ENCODE measurements around the gene ANO4. TPM values are rescaled to one million over a fixed set of nuclear protein-coding genes. Genes with fewer than 3 reads are reported as not detected.

The ANO4 gene
- polyA plus RNA-seq, 3 donors = 1.1 to 2.3 (median 2.0) TPM

- no peak for DNase-seq (ENCODE audit: extremely low read depth in 1 of 11, low read depth in 9 of 11, low spot score in 4 of 11)
Measured at GRCh38 chr12:100859063-100859627, 64.6 kb downstream of the ANO4 start.

GRCh38 chr12:100860611-100861010, 66.0 kb downstream of the ANO4 start:
- DNase-seq (ENCODE audit: extremely low read depth in 1 of 11, low read depth in 9 of 11, low spot score in 4 of 11) = no peak

GRCh38 chr12:100862676-100863075, 68.1 kb downstream of the ANO4 start:
- DNase-seq (ENCODE audit: extremely low read depth in 1 of 11, low read depth in 9 of 11, low spot score in 4 of 11) = no peak

DNA sequence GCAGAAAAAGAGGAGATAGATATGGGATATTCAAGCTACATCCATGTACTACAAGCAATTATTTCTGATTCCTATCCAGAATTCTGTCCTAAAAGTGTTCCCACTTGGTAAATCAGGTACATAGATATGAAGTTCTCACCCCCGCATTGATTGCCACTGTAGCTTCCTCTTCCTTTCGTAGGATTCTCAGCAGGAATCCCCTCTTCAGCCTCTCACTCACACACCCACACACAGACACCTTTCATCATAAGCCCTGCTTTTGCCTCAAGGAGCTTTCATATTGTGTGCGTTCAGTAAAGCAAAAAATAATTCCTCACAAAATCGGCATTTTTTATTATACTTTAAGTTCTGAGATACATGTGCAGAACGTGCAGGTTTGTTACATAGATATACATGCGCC, 69.8 kb downstream of the ANO4 start:
- DNase-seq (ENCODE audit: extremely low read depth in 1 of 11, low read depth in 9 of 11, low spot score in 4 of 11) = no peak

DNA sequence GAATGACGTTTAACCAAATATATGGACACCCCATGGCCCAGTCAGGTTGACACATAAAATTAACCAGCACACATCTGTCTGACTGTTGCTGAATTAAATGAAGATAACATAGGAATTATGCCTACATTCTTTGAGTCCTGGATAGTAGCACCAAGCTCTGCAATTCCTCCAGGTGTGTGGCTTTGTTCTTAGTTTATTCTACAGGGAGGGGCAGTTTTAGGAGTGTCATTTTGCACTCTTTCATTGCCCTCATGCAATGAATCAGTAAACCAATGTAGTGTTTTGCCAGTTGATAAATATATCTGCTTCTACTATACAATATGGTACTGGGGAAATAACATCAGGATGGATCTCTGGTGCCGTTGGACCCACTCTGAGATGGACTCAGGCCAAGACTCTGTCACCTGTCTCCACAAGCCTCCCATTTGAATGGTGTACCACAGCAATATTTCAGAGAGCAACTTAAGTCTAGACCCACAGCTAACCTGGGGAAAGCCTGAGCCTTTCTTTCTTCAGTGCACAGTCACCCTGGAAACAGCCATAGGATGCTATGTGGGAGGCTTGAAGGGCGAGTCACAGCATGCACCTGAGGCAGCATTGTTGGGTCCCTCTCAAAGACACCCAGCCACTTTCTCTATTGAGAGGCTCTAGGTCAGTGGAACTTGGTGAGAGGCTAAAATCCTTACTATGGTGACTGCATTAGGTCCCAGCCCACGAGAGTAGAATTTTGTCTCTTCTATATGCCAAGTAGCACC, 73.2 kb downstream of the ANO4 start:
- DNase-seq (ENCODE audit: extremely low read depth in 1 of 11, low read depth in 9 of 11, low spot score in 4 of 11) = no peak

DNA sequence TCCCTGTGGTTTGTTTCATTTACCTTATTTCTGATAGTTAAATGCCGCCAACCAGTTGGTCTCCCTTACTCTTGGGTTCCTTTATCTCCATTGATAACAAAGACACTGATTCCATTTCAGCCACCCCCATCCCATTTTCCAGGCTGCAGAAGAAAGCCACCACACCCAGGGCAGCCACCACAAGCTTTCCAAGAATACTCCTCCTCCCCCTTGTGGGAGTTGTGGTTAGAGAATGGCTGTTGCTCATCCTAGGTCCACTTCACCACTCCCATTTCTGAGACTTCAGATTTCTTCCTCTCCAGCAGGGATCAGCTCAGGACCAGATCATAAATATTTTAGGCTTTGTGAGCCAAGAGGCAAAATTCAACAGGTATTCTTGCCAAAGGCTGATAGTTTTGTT, 73.9 kb downstream of the ANO4 start:
- no peak for DNase-seq (ENCODE audit: extremely low read depth in 1 of 11, low read depth in 9 of 11, low spot score in 4 of 11)

GRCh38 chr12:100871195-100871734, 76.7 kb downstream of the ANO4 start:
- no peak for DNase-seq (ENCODE audit: extremely low read depth in 1 of 11, low read depth in 9 of 11, low spot score in 4 of 11)

GRCh38 chr12:100875156-100875555, 80.6 kb downstream of the ANO4 start:
- no peak for DNase-seq (ENCODE audit: extremely low read depth in 1 of 11, low read depth in 9 of 11, low spot score in 4 of 11)

DNA sequence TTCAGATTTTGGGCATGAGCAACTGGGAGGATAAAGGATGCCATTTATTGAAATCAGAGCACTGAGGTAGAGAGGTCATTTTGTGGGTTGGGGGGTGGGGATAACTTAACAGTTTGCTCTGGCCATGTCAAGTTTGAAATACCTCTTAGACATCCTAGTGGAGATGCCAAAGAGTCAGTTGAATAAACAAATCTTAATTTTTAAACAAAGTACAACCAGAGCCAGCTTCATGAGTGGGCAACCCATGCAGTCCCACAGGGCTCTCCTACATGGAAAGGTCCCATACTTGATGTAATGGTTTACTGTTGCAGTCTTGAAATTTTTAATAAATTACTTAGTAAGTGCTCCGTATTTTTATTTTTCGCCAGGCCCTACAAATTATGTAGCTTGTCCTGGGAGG, 81.2 kb downstream of the ANO4 start:
- DNase-seq (ENCODE audit: extremely low read depth in 1 of 11, low read depth in 9 of 11, low spot score in 4 of 11) = no peak

DNA sequence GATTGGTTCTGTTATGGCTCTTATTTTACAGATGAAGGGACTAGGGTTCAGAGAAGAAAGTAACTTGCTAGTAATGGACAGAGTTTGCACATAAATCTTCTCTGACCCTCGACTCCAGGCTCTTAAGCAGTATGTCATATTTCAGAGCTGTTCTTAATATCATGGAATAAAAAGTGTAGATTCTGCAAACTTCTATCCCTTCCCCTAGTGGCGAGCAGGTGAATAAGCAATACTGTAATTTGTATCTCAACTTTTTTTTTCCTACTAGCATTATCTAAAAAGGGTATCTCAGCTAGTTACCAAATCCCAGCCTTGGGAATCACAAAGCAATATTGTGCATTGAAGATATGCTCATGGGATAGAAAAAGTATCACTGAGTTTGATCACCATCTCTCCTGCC, 83.2 kb downstream of the ANO4 start:
- no peak for DNase-seq (ENCODE audit: extremely low read depth in 1 of 11, low read depth in 9 of 11, low spot score in 4 of 11)

- no peak for DNase-seq (ENCODE audit: extremely low read depth in 1 of 11, low read depth in 9 of 11, low spot score in 4 of 11)
Measured at GRCh38 chr12:100895192-100895591, 100.6 kb downstream of the ANO4 start.

DNA sequence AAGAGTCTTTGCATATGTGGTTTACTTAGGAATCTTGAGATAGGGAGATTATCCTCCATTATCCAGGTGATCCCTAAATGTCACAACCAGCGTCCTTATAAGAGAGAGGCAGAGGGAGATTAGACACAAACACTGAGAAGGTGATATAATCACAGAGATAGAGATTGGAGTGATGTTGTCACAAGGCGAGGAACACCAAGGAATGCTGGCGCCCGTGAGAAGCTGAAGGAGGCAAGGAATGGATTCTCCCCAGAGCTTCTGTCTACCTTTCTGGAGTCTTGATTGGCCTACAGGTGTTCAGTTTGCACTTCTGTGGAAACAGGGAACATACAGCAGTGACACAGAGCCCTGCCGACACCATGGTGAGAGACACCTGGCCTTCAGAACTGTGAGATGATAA, 101.6 kb downstream of the ANO4 start:
- DNase-seq (ENCODE audit: extremely low read depth in 1 of 11, low read depth in 9 of 11, low spot score in 4 of 11) = no peak

GRCh38 chr12:100897240-100897639, 102.7 kb downstream of the ANO4 start:
- DNase-seq (ENCODE audit: extremely low read depth in 1 of 11, low read depth in 9 of 11, low spot score in 4 of 11) = no peak

DNA sequence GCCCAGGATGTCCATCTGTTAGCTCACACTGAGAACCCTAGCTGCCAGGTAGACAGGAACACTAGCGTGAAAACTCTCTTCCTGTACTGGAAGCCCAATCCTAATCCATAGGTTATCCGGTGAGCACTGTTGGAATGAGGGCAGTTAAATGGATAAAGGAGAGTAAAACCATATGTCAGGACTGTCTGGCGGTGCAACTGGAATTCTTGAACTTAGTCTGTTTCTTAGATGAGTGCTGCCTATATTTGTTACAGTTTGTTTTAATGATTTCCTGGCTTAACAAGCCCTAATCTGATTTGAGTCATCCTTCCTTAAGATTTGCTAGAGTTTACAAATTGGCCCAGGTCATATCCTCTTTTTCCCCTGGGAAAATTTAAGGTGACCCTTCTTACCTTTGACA, 104.7 kb downstream of the ANO4 start:
- DNase-seq (ENCODE audit: extremely low read depth in 1 of 11, low read depth in 9 of 11, low spot score in 4 of 11) = no peak

- DNase-seq (ENCODE audit: extremely low read depth in 1 of 11, low read depth in 9 of 11, low spot score in 4 of 11) = no peak
Measured at GRCh38 chr12:100900808-100901207, 106.2 kb downstream of the ANO4 start.

DNA sequence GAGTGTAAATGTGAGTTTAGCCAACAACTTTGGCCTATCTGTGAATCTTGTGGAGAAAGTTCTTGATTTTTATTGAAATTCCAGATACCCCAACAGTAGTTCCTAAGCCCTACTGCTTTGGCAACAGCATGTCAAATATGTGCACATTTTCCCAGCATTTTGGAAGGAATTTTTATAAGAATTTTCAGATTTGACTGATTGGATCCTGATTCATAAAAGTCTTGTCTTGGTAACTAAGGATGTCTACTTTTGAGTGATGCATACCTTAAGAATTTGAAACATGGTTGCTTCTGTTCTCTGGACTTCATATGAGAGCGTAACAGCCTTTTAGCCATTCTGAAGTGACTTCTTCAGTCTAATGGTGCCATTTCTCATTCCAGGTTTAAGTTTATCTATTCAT, 106.7 kb downstream of the ANO4 start:
- no peak for DNase-seq (ENCODE audit: extremely low read depth in 1 of 11, low read depth in 9 of 11, low spot score in 4 of 11)

DNA sequence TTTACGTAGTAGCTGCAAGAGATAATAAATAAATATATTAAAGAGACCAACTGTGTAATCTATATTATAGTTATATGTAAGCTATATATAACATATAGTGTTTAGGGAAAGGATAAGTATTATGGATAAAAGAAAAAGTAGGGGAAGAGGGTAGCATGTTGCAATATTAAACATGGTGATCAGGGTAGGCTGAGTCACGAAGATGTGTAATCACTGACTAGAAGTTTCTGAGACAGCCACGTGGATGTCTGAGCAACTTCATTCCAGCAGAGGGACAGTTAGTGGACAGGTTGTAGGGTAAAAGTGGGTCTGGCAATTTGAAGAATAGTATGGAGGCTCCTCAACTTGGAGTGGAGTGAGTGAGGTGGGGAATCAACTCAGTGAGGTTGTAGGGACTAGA, 109.7 kb downstream of the ANO4 start:
- DNase-seq (ENCODE audit: extremely low read depth in 1 of 11, low read depth in 9 of 11, low spot score in 4 of 11) = no peak

GRCh38 chr12:100908501-100908900, 113.9 kb downstream of the ANO4 start:
- no peak for DNase-seq (ENCODE audit: extremely low read depth in 1 of 11, low read depth in 9 of 11, low spot score in 4 of 11)

GRCh38 chr12:100913872-100914592, 119.5 kb downstream of the ANO4 start:
- DNase-seq (ENCODE audit: extremely low read depth in 1 of 11, low read depth in 9 of 11, low spot score in 4 of 11) = no peak

DNA sequence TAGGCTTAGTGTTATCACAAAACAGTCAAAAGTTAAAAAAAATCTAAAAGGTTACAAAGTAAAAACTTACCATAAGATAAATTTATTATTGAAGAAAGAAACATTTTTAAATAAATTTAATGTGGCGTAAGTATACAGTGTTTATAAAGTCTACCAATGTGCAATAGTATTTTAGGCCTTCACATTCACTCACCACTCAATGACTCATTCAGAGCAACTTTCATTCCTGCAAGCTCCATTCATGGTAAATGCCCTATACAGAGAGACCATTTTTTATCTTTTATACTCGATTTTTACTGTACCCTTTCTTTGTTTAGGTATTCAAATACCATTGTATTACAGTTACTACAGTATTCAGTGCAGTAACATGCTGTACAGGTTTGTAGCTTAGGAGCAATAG, 124.5 kb downstream of the ANO4 start:
- DNase-seq (ENCODE audit: extremely low read depth in 1 of 11, low read depth in 9 of 11, low spot score in 4 of 11) = no peak

Measured in renal cortex interstitium (tissue), 11 donors.